Panc1 (cell line): ENCODE measurements around the gene AGBL4. TPM values are rescaled to one million over a fixed set of nuclear protein-coding genes. Genes with fewer than 3 reads are reported as not detected.

ENCODE experiments used
- ATAC-seq: fragments of 200-7000 bp; cut with Tn5 transposase; 2 replicates; pipeline ENCODE4 v1.9.1; 2020; ENCODE audit warnings: mild to moderate bottlenecking, moderate library complexity
- BruUV-seq: library from RNA; stranded (reverse); fragments of 400-500 nt; replicated peaks from 2 replicates; lab custom pipeline; 2021; lab: Mats Ljungman, UMichigan
- CTCF ChIA-PET: fragments of 300-600 bp; sonication (Branson Sonifier 250); formaldehyde crosslinking; loops from one replicate; lab custom pipeline; 2022; ENCODE audit warnings: antibody characterized with exemption; lab: Charles Lee
- POLR2A ChIA-PET: fragments of 300-600 bp; sonication (Branson Sonifier 250); formaldehyde crosslinking; loops from one replicate; lab custom pipeline; 2022; ENCODE audit warnings: antibody characterized with exemption; lab: Charles Lee
- DNase-seq: peaks from one replicate; pipeline ENCODE4 v3.0.0-alpha.2; 2010; ENCODE audit warnings: low read depth, low spot score
- H3K27ac ChIP-seq: 2 replicates; pipeline ENCODE4 v1.5.1; 2011; ENCODE audit warnings: mild to moderate bottlenecking, low read length, inconsistent platforms
- H3K27me3 ChIP-seq: fragments of 200-500 bp; sonication (Bioruptor generic); 2 replicates; pipeline ENCODE4 v1.6.0; 2014; ENCODE audit warnings: low read length, inconsistent platforms; ENCODE audit not compliant: control insufficient read depth, insufficient read depth
- H3K36me3 ChIP-seq: fragments of 200-500 bp; sonication (Bioruptor generic); 2 replicates; pipeline ENCODE4 v1.5.1; 2014; ENCODE audit warnings: inconsistent platforms, mild to moderate bottlenecking, low read length, moderate library complexity; ENCODE audit not compliant: control insufficient read depth, insufficient read depth
- H3K4me1 ChIP-seq: 2 replicates; pipeline ENCODE4 v1.5.1; 2011; ENCODE audit warnings: inconsistent platforms, mild to moderate bottlenecking, low read length, moderate library complexity; ENCODE audit not compliant: control insufficient read depth, insufficient read depth
- H3K4me3 ChIP-seq, 2 experiments: 2 replicates each; pipeline ENCODE4 v1.5.1; 2011 to 2012; ENCODE audit warnings: low read depth in 2 of 2, low read length in 2 of 2, mild to moderate bottlenecking in 2 of 2, inconsistent platforms in 1 of 2, moderate library complexity in 1 of 2
- H3K9me3 ChIP-seq: fragments of 200-500 bp; sonication (Bioruptor generic); 2 replicates; pipeline ENCODE4 v1.5.1; 2014; ENCODE audit warnings: low read depth, mild to moderate bottlenecking, inconsistent platforms, low read length, moderate library complexity; ENCODE audit not compliant: control insufficient read depth, insufficient read depth
- POLR2AphosphoS5 ChIP-seq: IDR thresholded peaks from 2 replicates; pipeline ENCODE4 v1.6.1; 2012; ENCODE audit warnings: mild to moderate bottlenecking, low read depth, low read length, moderate library complexity
- SIN3A ChIP-seq: IDR thresholded peaks from 2 replicates; pipeline ENCODE4 v1.6.1; 2012; ENCODE audit warnings: low read depth, mild to moderate bottlenecking, low read length, moderate library complexity, borderline replicate concordance; ENCODE audit not compliant: insufficient read depth
- TCF7L2 ChIP-seq: IDR thresholded peaks from 2 replicates; pipeline ENCODE4 v1.6.1; 2011; ENCODE audit warnings: mild to moderate bottlenecking, low read depth, low read length, inconsistent platforms
- in situ Hi-C: cut with HindIII; loops from 2 replicates; pipeline ENCODE4 v1.10.0; 2016; ENCODE audit warnings: low sequenced_read_pairs, low pct_unique_long_range_greater_than_20kb
- intact Hi-C: fragments of 100-400 bp; cut with micrococcal nuclease; formaldehyde crosslinking; loops from one replicate; pipeline ENCODE4 v1.10.0; 2022; ENCODE audit not compliant: unreplicated experiment
- total RNA-seq: library from RNA; stranded (reverse); gene quantifications from one replicate; pipeline ENCODE4 v1.2.1, GENCODE V29; 2021; ENCODE audit not compliant: unreplicated experiment
- TF ChIP-seq, protein P1 (sequence below): fragments of 450-650 bp; IDR thresholded peaks from 2 replicates; pipeline ENCODE4 v1.5.1; 2017; ENCODE audit warnings: mild to moderate bottlenecking
- TF ChIP-seq, protein P2 (sequence below), 2 experiments: IDR thresholded peaks; 2 replicates each; pipeline ENCODE4 v1.6.1; 2011 to 2012; ENCODE audit warnings: low read depth in 2 of 2, control low read depth in 1 of 2, low read length in 1 of 2, mild to moderate bottlenecking in 1 of 2, moderate library complexity in 1 of 2; ENCODE audit not compliant: insufficient read depth in 1 of 2

The AGBL4 gene
- total RNA-seq, 1 experiment from 2014 or later: not detected

DNA sequence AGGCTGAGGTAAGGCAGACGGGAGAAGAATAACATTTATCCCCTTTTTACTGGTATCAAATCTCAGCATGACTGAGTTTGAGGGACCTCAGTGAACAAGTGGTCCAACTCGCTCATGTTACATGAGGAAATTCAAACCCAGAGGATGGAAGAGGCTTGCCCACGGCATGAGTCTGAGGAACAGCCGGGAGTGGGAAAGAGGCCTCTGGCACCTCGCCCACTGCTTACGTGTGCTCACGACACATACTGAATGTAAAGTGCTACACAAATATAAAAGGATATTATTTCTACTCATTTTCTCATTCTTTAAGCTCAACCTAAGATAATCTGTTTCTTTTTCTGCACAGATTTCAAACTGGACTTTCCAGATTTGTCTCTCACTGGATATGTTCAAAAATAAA, 1261.8 kb downstream of the AGBL4 start:
- no peaks in the 10 kb centered on the region; the same call in 1 of the 2 replicates for H3K27me3 ChIP-seq
- no peak for ATAC-seq
- intact Hi-C loops (no loop called here), in situ Hi-C loops (no loop called here)
- no peak overlapping the region for H3K27ac ChIP-seq
- no peaks in the 10 kb centered on the region for H3K9me3 ChIP-seq
- ChIA-PET POLR2A (no interaction called here), CTCF (no interaction called here)
- no peaks in the 10 kb centered on the region for H3K4me1 ChIP-seq
- H3K36me3 ChIP-seq: no peaks in the 10 kb centered on the region
- BruUV-seq: no TSS peak
- TF ChIP-seq SIN3A (no peak), TCF7L2 (no peak), POLR2AphosphoS5 (no peak)
- TF ChIP-seq, protein P1, sequence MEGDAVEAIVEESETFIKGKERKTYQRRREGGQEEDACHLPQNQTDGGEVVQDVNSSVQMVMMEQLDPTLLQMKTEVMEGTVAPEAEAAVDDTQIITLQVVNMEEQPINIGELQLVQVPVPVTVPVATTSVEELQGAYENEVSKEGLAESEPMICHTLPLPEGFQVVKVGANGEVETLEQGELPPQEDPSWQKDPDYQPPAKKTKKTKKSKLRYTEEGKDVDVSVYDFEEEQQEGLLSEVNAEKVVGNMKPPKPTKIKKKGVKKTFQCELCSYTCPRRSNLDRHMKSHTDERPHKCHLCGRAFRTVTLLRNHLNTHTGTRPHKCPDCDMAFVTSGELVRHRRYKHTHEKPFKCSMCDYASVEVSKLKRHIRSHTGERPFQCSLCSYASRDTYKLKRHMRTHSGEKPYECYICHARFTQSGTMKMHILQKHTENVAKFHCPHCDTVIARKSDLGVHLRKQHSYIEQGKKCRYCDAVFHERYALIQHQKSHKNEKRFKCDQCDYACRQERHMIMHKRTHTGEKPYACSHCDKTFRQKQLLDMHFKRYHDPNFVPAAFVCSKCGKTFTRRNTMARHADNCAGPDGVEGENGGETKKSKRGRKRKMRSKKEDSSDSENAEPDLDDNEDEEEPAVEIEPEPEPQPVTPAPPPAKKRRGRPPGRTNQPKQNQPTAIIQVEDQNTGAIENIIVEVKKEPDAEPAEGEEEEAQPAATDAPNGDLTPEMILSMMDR: no peak
- TF ChIP-seq, protein P2, sequence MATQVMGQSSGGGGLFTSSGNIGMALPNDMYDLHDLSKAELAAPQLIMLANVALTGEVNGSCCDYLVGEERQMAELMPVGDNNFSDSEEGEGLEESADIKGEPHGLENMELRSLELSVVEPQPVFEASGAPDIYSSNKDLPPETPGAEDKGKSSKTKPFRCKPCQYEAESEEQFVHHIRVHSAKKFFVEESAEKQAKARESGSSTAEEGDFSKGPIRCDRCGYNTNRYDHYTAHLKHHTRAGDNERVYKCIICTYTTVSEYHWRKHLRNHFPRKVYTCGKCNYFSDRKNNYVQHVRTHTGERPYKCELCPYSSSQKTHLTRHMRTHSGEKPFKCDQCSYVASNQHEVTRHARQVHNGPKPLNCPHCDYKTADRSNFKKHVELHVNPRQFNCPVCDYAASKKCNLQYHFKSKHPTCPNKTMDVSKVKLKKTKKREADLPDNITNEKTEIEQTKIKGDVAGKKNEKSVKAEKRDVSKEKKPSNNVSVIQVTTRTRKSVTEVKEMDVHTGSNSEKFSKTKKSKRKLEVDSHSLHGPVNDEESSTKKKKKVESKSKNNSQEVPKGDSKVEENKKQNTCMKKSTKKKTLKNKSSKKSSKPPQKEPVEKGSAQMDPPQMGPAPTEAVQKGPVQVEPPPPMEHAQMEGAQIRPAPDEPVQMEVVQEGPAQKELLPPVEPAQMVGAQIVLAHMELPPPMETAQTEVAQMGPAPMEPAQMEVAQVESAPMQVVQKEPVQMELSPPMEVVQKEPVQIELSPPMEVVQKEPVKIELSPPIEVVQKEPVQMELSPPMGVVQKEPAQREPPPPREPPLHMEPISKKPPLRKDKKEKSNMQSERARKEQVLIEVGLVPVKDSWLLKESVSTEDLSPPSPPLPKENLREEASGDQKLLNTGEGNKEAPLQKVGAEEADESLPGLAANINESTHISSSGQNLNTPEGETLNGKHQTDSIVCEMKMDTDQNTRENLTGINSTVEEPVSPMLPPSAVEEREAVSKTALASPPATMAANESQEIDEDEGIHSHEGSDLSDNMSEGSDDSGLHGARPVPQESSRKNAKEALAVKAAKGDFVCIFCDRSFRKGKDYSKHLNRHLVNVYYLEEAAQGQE (IDR thresholded peaks at IDR 0.05; ENCODE audit: insufficient read depth in 1 of 2, low read depth in 2 of 2, low read length in 1 of 2): no peak
- no peak for DNase-seq
- no peak overlapping the region for H3K4me3 ChIP-seq

DNA sequence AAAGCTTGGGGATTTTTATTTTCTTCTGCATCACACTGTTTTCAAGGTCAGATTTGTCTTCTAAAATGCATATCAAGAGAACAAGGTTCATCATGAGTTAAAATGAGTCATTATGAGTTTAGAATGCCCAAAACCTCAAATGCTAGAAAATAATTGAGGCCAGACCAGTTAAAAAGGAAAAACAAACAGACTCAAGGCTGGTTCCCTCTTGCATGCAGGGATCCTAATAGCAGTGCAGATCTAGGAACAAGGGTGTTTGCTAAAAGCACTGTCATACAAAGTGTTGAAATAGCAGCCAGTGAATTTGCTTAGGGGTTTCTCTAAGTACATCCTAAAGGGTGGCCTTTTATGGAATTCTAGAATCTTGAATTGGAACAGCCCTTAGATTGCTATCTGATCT, 1262.3 kb downstream of the AGBL4 start:
- no peak overlapping the region for H3K27ac ChIP-seq
- intact Hi-C loops: no loop called here
- ATAC-seq (no peak), DNase-seq (no peak)
- CTCF ChIA-PET: no interaction called here
- POLR2A ChIA-PET: no interaction called here
- in situ Hi-C loops: no loop called here
- TF ChIP-seq SIN3A (no peak), POLR2AphosphoS5 (no peak), TCF7L2 (no peak)
- TF ChIP-seq, protein P1: no peak
- TF ChIP-seq, protein P2 (IDR thresholded peaks at IDR 0.05; ENCODE audit: insufficient read depth in 1 of 2, low read depth in 2 of 2, low read length in 1 of 2): no peak
- BruUV-seq: no TSS peak
- no peak overlapping the region for H3K4me3 ChIP-seq
- H3K4me1 ChIP-seq: no peaks in the 10 kb centered on the region
- no peaks in the 10 kb centered on the region for H3K36me3 ChIP-seq
- no peaks in the 10 kb centered on the region for H3K9me3 ChIP-seq
- no peaks in the 10 kb centered on the region; the same call in 1 of the 2 replicates for H3K27me3 ChIP-seq
